H9 (cell line): Measurements from ENCODE around the gene SRP54. TPM values are rescaled to one million over a fixed set of nuclear protein-coding genes. Genes with fewer than 3 reads are reported as not detected.

ENCODE experiments used
- DNase-seq: peaks from one replicate; pipeline ENCODE4 v3.0.0-alpha.2; 2017
- H2AFZ ChIP-seq: one replicate; pipeline ENCODE4 v1.6.1; 2013; ENCODE audit warnings: mild to moderate bottlenecking, low read length, control low read depth, moderate library complexity
- H2AK5ac ChIP-seq: 2 replicates; pipeline ENCODE4 v1.6.1; 2013; ENCODE audit warnings: low read length, control low read depth, mixed read lengths; ENCODE audit not compliant: insufficient read length
- H2BK120ac ChIP-seq: one replicate; pipeline ENCODE4 v1.6.1; 2013; ENCODE audit warnings: low read depth, mild to moderate bottlenecking, low read length, control low read depth, inconsistent platforms; ENCODE audit not compliant: poor library complexity, severe bottlenecking
- H2BK12ac ChIP-seq: 2 replicates; pipeline ENCODE4 v1.6.1; 2013; ENCODE audit warnings: low read length, control low read depth, mixed read lengths, low read depth; ENCODE audit not compliant: insufficient read length
- H2BK15ac ChIP-seq: 2 replicates; pipeline ENCODE4 v1.6.1; 2013; ENCODE audit warnings: low read depth, low read length, control low read depth
- H2BK20ac ChIP-seq: one replicate; pipeline ENCODE4 v1.6.1; 2013; ENCODE audit warnings: low read depth, mild to moderate bottlenecking, low read length, control low read depth, inconsistent platforms; ENCODE audit not compliant: poor library complexity, severe bottlenecking
- H2BK5ac ChIP-seq: 2 replicates; pipeline ENCODE4 v1.6.1; 2013; ENCODE audit warnings: low read length, control low read depth, mixed read lengths; ENCODE audit not compliant: insufficient read length
- H3K14ac ChIP-seq: 2 replicates; pipeline ENCODE4 v1.6.1; 2013; ENCODE audit warnings: low read length, control low read depth; ENCODE audit not compliant: insufficient read depth
- H3K18ac ChIP-seq: 2 replicates; pipeline ENCODE4 v1.6.1; 2013; ENCODE audit warnings: low read depth, mild to moderate bottlenecking, mixed read lengths, low read length, control low read depth; ENCODE audit not compliant: insufficient read length
- H3K23ac ChIP-seq: 2 replicates; pipeline ENCODE4 v1.6.1; 2013; ENCODE audit warnings: low read length, control low read depth, mixed read lengths, low read depth; ENCODE audit not compliant: insufficient read length
- H3K23me2 ChIP-seq: 2 replicates; pipeline ENCODE4 v1.6.1; 2013; ENCODE audit warnings: low read depth, mild to moderate bottlenecking, mixed read lengths, low read length, control low read depth; ENCODE audit not compliant: insufficient read length, poor library complexity, severe bottlenecking
- H3K27ac ChIP-seq: 2 replicates; pipeline ENCODE4 v1.5.1; 2013; ENCODE audit warnings: low read length, control low read depth, mixed read lengths, low read depth; ENCODE audit not compliant: insufficient read length
- H3K27me3 ChIP-seq: 2 replicates; pipeline ENCODE4 v1.6.1; 2013; ENCODE audit warnings: low read length, control low read depth, inconsistent platforms; ENCODE audit not compliant: insufficient read depth
- H3K4ac ChIP-seq: 2 replicates; pipeline ENCODE4 v1.6.1; 2013; ENCODE audit warnings: low read depth, mild to moderate bottlenecking, control low read depth, inconsistent platforms, low read length, moderate library complexity
- H3K4me1 ChIP-seq: 2 replicates; pipeline ENCODE4 v1.6.1; 2013; ENCODE audit warnings: low read length, control low read depth, inconsistent platforms; ENCODE audit not compliant: insufficient read depth
- H3K4me2 ChIP-seq: 2 replicates; pipeline ENCODE4 v1.6.1; 2013; ENCODE audit warnings: low read length, control low read depth, mixed read lengths; ENCODE audit not compliant: insufficient read length, insufficient read depth
- H3K56ac ChIP-seq: 2 replicates; pipeline ENCODE4 v1.6.1; 2013; ENCODE audit warnings: low read depth, mild to moderate bottlenecking, mixed read lengths, low read length, control low read depth; ENCODE audit not compliant: insufficient read length
- H3K79me1 ChIP-seq: 2 replicates; pipeline ENCODE4 v1.6.1; 2013; ENCODE audit warnings: low read depth, mild to moderate bottlenecking, moderate library complexity, low read length, control low read depth, inconsistent platforms; ENCODE audit not compliant: insufficient read depth, poor library complexity, severe bottlenecking
- H3K79me2 ChIP-seq: 2 replicates; pipeline ENCODE4 v1.6.1; 2013; ENCODE audit warnings: low read length, control low read depth, inconsistent platforms; ENCODE audit not compliant: insufficient read depth
- H3K9ac ChIP-seq: 2 replicates; pipeline ENCODE4 v1.6.1; 2013; ENCODE audit warnings: low read length, control low read depth, mixed read lengths; ENCODE audit not compliant: insufficient read length; ENCODE audit errors: extremely low read depth
- H3K9me3 ChIP-seq: one replicate; pipeline ENCODE4 v1.6.1; 2013; ENCODE audit warnings: low read depth, low read length, inconsistent platforms; ENCODE audit not compliant: control insufficient read depth
- H3T11ph ChIP-seq: one replicate; pipeline ENCODE4 v1.6.1; 2013; ENCODE audit warnings: mild to moderate bottlenecking, low read length, control low read depth, inconsistent platforms
- H4K20me1 ChIP-seq: one replicate; pipeline ENCODE4 v1.6.1; 2013; ENCODE audit not compliant: control insufficient read depth, insufficient read length, insufficient read depth
- H4K5ac ChIP-seq: 2 replicates; pipeline ENCODE4 v1.6.1; 2013; ENCODE audit warnings: low read depth, mild to moderate bottlenecking, mixed read lengths, low read length, control low read depth; ENCODE audit not compliant: insufficient read length
- H4K8ac ChIP-seq: replicated peaks from 2 replicates; pipeline ENCODE4 v1.6.1; 2013; ENCODE audit warnings: low read length, control low read depth, mixed read lengths, low read depth; ENCODE audit not compliant: insufficient read length
- H4K91ac ChIP-seq: 2 replicates; pipeline ENCODE4 v1.6.1; 2013; ENCODE audit warnings: low read depth, mild to moderate bottlenecking, moderate library complexity, mixed read lengths, low read length, control low read depth; ENCODE audit not compliant: insufficient read length
- H3K27ac Mint-ChIP-seq, 3 experiments: 2 replicates in 2 of 3; 3 replicates in 1 of 3; pipeline ENCODE4 v1.8.0; 2020 to 2021; ENCODE audit warnings: mixed read lengths in 3 of 3, mild to moderate bottlenecking in 1 of 3, moderate library complexity in 1 of 3
- H3K27me3 Mint-ChIP-seq: 2 replicates; pipeline ENCODE4 v1.8.0; 2021; ENCODE audit warnings: low read depth, mild to moderate bottlenecking, moderate library complexity, mixed read lengths
- H3K36me3 Mint-ChIP-seq, 3 experiments: 2 replicates in 2 of 3; 3 replicates in 1 of 3; pipeline ENCODE4 v1.8.0; 2020 to 2021; ENCODE audit warnings: low read depth in 3 of 3, mixed read lengths in 3 of 3; ENCODE audit not compliant: insufficient read depth in 1 of 3
- H3K4me1 Mint-ChIP-seq, 2 experiments: 2 replicates each; pipeline ENCODE4 v1.8.0; 2020; ENCODE audit warnings: mixed read lengths in 2 of 2
- H3K4me3 Mint-ChIP-seq, 2 experiments: 2 replicates in 1 of 2; 3 replicates in 1 of 2; pipeline ENCODE4 v1.8.0; 2020 to 2021; ENCODE audit warnings: mild to moderate bottlenecking in 2 of 2, mixed read lengths in 2 of 2, moderate library complexity in 1 of 2
- H3K9me3 Mint-ChIP-seq, 2 experiments: 2 replicates in 1 of 2; 3 replicates in 1 of 2; pipeline ENCODE4 v1.8.0; 2020; ENCODE audit warnings: mild to moderate bottlenecking in 2 of 2, mixed read lengths in 2 of 2, moderate library complexity in 1 of 2
- WGBS: extraction: QIAGEN DNeasy Blood & Tissue Kit; methylation state at CpG from one replicate; pipeline ENCODE4 v1.1.7; 2013; ENCODE audit warnings: missing lambda C conversion rate, low lambda C conversion rate, mixed read lengths; ENCODE audit not compliant: insufficient read length; ENCODE audit errors: extremely low coverage; 5-methylcytosine and 5-hydroxymethylcytosine counted together
- total RNA-seq: library from RNA; stranded (reverse); gene quantifications from 2 replicates; pipeline ENCODE4 v1.2.1, GENCODE V29; 2021
- TF ChIP-seq, protein P1 (sequence below): fragments of 200-600 bp; sonication (generic); conservative IDR thresholded peaks from 3 replicates; pipeline ENCODE4 v1.8.0; 2021; ENCODE audit warnings: antibody characterized with exemption, mild to moderate bottlenecking

Gene SRP54
- total RNA-seq, 1 experiment from 2014 or later, result 57.7 TPM

DNA sequence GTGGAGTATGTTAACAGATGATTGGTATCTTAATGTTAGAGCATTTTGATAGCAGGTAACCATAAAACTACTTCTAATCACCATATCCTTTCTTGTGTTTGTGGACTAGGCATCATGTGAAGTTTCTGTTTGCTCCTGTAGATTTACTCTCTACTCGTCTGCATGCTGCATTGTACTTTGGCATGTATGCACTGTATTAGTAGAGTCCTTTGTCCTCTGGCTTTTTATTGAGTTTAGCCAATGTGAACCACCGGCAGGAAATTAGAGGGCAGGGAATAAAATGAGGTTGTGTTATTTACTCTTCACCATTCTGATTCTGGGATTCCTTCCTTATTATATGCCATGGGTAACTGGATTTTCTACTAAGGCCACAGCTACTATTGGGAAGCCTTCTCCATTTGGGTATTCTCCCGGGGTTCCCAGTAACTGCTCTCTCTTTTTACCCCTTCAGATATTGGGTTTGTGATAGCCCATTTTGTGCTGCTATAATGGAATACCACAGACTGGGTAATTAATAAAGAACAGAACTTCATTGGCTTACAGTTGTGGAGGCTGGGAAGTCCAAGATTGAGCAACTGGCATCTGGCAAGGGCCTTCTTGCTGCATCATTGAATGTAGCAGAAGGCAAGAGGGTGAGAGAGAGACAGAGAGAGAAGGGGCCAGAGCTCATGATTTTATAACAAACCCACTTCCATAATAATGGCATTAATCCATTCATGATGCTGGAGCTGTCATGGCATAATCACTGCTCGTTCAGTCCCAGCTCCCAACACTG lies 85.6 kb downstream of the SRP54 start:
- H4K91ac ChIP-seq, result no peak overlapping the region
- H2AK5ac ChIP-seq, result no peak overlapping the region
- H2BK5ac ChIP-seq, result no peak overlapping the region
- H3K23ac ChIP-seq, result no peak overlapping the region
- no peaks in the 10 kb centered on the region for H3K9me3 ChIP-seq
- no peak overlapping the region for H2BK12ac ChIP-seq
- H3K27ac ChIP-seq, result no peak overlapping the region
- no peak overlapping the region for H2BK15ac ChIP-seq
- Mint-ChIP-seq H3K27ac (no peak overlapping the region), H3K9me3 (no peaks in the 10 kb centered on the region), H3K27me3 (no peaks in the 10 kb centered on the region), H3K36me3 (peaks cover 9 to 32% (median 23%) of the 10 kb centered on the region in 3 experiments; a peak in 6 of 7 replicates), H3K4me3 (no peak overlapping the region), H3K4me1 (no peaks in the 10 kb centered on the region)
- no peaks in the 10 kb centered on the region for H3K79me1 ChIP-seq
- no peak overlapping the region for H3K56ac ChIP-seq
- no CpG with 5 or more reads among the region's 4 CpGs for WGBS
- no peak overlapping the region for H2BK20ac ChIP-seq
- H3K9ac ChIP-seq, result no peak overlapping the region
- no peak overlapping the region for H3K4ac ChIP-seq
- no peak overlapping the region for H4K8ac ChIP-seq
- DNase-seq, result no peak
- H2BK120ac ChIP-seq, result no peak overlapping the region
- no peak overlapping the region for H4K5ac ChIP-seq
- no peaks in the 10 kb centered on the region for H3K79me2 ChIP-seq
- H3T11ph ChIP-seq, result no peak overlapping the region
- H3K14ac ChIP-seq, result no peak overlapping the region
- H4K20me1 ChIP-seq, result no peaks in the 10 kb centered on the region
- H3K4me2 ChIP-seq, result no peak overlapping the region
- no peak overlapping the region for H2AFZ ChIP-seq
- H3K4me1 ChIP-seq, result no peaks in the 10 kb centered on the region
- TF ChIP-seq, protein P1, sequence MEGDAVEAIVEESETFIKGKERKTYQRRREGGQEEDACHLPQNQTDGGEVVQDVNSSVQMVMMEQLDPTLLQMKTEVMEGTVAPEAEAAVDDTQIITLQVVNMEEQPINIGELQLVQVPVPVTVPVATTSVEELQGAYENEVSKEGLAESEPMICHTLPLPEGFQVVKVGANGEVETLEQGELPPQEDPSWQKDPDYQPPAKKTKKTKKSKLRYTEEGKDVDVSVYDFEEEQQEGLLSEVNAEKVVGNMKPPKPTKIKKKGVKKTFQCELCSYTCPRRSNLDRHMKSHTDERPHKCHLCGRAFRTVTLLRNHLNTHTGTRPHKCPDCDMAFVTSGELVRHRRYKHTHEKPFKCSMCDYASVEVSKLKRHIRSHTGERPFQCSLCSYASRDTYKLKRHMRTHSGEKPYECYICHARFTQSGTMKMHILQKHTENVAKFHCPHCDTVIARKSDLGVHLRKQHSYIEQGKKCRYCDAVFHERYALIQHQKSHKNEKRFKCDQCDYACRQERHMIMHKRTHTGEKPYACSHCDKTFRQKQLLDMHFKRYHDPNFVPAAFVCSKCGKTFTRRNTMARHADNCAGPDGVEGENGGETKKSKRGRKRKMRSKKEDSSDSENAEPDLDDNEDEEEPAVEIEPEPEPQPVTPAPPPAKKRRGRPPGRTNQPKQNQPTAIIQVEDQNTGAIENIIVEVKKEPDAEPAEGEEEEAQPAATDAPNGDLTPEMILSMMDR, result no peak
- no peaks in the 10 kb centered on the region for H3K23me2 ChIP-seq
- H3K18ac ChIP-seq, result no peak overlapping the region
- H3K27me3 ChIP-seq, result no peaks in the 10 kb centered on the region
